IMR-90 (cell line): ENCODE measurements around the gene KYAT1. TPM values are rescaled to one million over a fixed set of nuclear protein-coding genes. Genes with fewer than 3 reads are reported as not detected.
A peak's percentile ranks its signal among the peaks of the same experiment; 100 is the strongest.

Experiments used
- ATAC-seq: fragments of 200-7000 bp; cut with Tn5 transposase; 2 replicates; pipeline ENCODE4 v1.9.1; 2020; ENCODE audit warnings: low read depth, mild to moderate bottlenecking, moderate library complexity
- BruUV-seq: library from RNA; stranded (reverse); fragments of 400-500 nt; replicated peaks from 2 replicates; lab custom pipeline; 2021; lab: Mats Ljungman, UMichigan
- CTCF ChIA-PET: fragments of 300-600 bp; formaldehyde crosslinking; extraction: SDS; loops from one replicate; lab custom pipeline; 2021; ENCODE audit warnings: antibody characterized with exemption; lab: Yijun Ruan, JAX
- POLR2A ChIA-PET: fragments of 300-600 bp; sonication (Branson Sonifier 250); formaldehyde crosslinking; loops from one replicate; lab custom pipeline; 2022; ENCODE audit warnings: antibody characterized with exemption; ENCODE audit not compliant: unreplicated experiment; lab: Charles Lee
- DNase-seq: peaks from one replicate; pipeline ENCODE4 v3.0.0; 2013
- H2AFZ ChIP-seq: replicated peaks from 2 replicates; pipeline ENCODE3; 2013; ENCODE audit warnings: low read length, mild to moderate bottlenecking; ENCODE audit not compliant: poor library complexity
- H2AK5ac ChIP-seq: 2 replicates; pipeline ENCODE4 v1.6.1; 2013; ENCODE audit warnings: low read depth, low read length, inconsistent platforms
- H2AK9ac ChIP-seq: replicated peaks from 2 replicates; pipeline ENCODE3; 2013; ENCODE audit warnings: mild to moderate bottlenecking, low read depth, low read length, moderate library complexity; ENCODE audit not compliant: poor library complexity
- H2BK120ac ChIP-seq: 2 replicates; pipeline ENCODE4 v1.6.1; 2013; ENCODE audit warnings: low read depth, low read length, inconsistent platforms
- H2BK15ac ChIP-seq: 3 replicates; pipeline ENCODE4 v1.6.1; 2013; ENCODE audit warnings: low read depth, low read length, inconsistent platforms
- H2BK20ac ChIP-seq: 2 replicates; pipeline ENCODE4 v1.6.1; 2013; ENCODE audit warnings: low read depth, mild to moderate bottlenecking, inconsistent platforms, low read length, moderate library complexity
- H2BK5ac ChIP-seq: 2 replicates; pipeline ENCODE4 v1.6.1; 2013; ENCODE audit warnings: mild to moderate bottlenecking, low read depth, low read length, inconsistent platforms; ENCODE audit not compliant: poor library complexity, severe bottlenecking
- H3K14ac ChIP-seq: replicated peaks from 2 replicates; pipeline ENCODE4 v1.6.1; 2013; ENCODE audit warnings: low read depth, low read length, inconsistent platforms
- H3K18ac ChIP-seq: 2 replicates; pipeline ENCODE4 v1.6.1; 2013; ENCODE audit warnings: low read depth, low read length, control low read depth
- H3K23ac ChIP-seq: 2 replicates; pipeline ENCODE4 v1.6.1; 2013; ENCODE audit warnings: low read depth, low read length, inconsistent platforms
- H3K27ac ChIP-seq: 2 replicates; pipeline ENCODE4 v1.5.1; 2013; ENCODE audit warnings: mild to moderate bottlenecking, control low read depth, low read length; ENCODE audit not compliant: insufficient read depth
- H3K27me3 ChIP-seq: 2 replicates; pipeline ENCODE4 v1.6.1; 2013; ENCODE audit warnings: low read length; ENCODE audit not compliant: control insufficient read depth, insufficient read depth
- H3K36me3 ChIP-seq: 2 replicates; pipeline ENCODE4 v1.6.1; 2013; ENCODE audit warnings: low read length, mixed read lengths; ENCODE audit not compliant: control insufficient read depth, insufficient read depth
- H3K4ac ChIP-seq: 2 replicates; pipeline ENCODE4 v1.6.1; 2013; ENCODE audit warnings: low read depth, low read length, inconsistent platforms
- H3K4me1 ChIP-seq: 2 replicates; pipeline ENCODE4 v1.6.1; 2013; ENCODE audit warnings: low read length, mixed read lengths; ENCODE audit not compliant: control insufficient read depth, insufficient read depth
- H3K4me2 ChIP-seq: 2 replicates; pipeline ENCODE4 v1.6.1; 2013; ENCODE audit warnings: low read depth, mild to moderate bottlenecking, control low read depth, low read length, moderate library complexity
- H3K4me3 ChIP-seq: 2 replicates; pipeline ENCODE4 v1.5.1; 2013; ENCODE audit warnings: low read depth, mild to moderate bottlenecking, control low read depth, low read length, moderate library complexity; ENCODE audit not compliant: insufficient read depth
- H3K56ac ChIP-seq: 2 replicates; pipeline ENCODE4 v1.6.1; 2013; ENCODE audit warnings: low read length, inconsistent platforms; ENCODE audit not compliant: insufficient read depth; ENCODE audit errors: extremely low read depth
- H3K79me1 ChIP-seq, 2 experiments: 2 replicates each; pipeline ENCODE4 v1.6.1; 2013; ENCODE audit warnings: low read length in 2 of 2, inconsistent platforms in 1 of 2, low read depth in 1 of 2
- H3K9ac ChIP-seq: 2 replicates; pipeline ENCODE4 v1.6.1; 2013; ENCODE audit warnings: low read depth, low read length, control low read depth
- H3K9me1 ChIP-seq: 2 replicates; pipeline ENCODE4 v1.6.1; 2013; ENCODE audit warnings: low read length, inconsistent platforms; ENCODE audit not compliant: insufficient read depth
- H3K9me3 ChIP-seq: 2 replicates; pipeline ENCODE4 v1.6.1; 2013; ENCODE audit warnings: low read length; ENCODE audit not compliant: control insufficient read depth, insufficient read depth
- H4K20me1 ChIP-seq: 2 replicates; pipeline ENCODE4 v1.6.1; 2013; ENCODE audit warnings: low read length, inconsistent platforms; ENCODE audit not compliant: insufficient read depth
- H4K5ac ChIP-seq: 2 replicates; pipeline ENCODE4 v1.6.1; 2013; ENCODE audit warnings: mild to moderate bottlenecking, low read depth, low read length, control low read depth
- H4K8ac ChIP-seq, 2 experiments: 2 replicates each; pipeline ENCODE4 v1.6.1; 2013; ENCODE audit warnings: low read depth in 2 of 2, low read length in 2 of 2, control low read depth in 1 of 2, inconsistent platforms in 1 of 2
- H4K91ac ChIP-seq: 2 replicates; pipeline ENCODE4 v1.6.1; 2013; ENCODE audit warnings: low read depth, low read length, inconsistent platforms; ENCODE audit not compliant: insufficient read depth
- BHLHE40 ChIP-seq: fragments of 150-350 bp; IDR thresholded peaks from 2 replicates; pipeline ENCODE4 v1.6.1; 2016; ENCODE audit warnings: mild to moderate bottlenecking, low read depth, low read length
- CEBPB ChIP-seq: IDR thresholded peaks from 2 replicates; pipeline ENCODE4 v1.6.1; 2012; ENCODE audit warnings: low read depth, low read length, improper control_type of control experiment
- CHD1 ChIP-seq: IDR thresholded peaks from 2 replicates; pipeline ENCODE4 v1.6.1; 2012; ENCODE audit warnings: low read depth, low read length, improper control_type of control experiment
- FOS ChIP-seq: fragments of 150-350 bp; IDR thresholded peaks from 2 replicates; pipeline ENCODE4 v1.6.1; 2016; ENCODE audit warnings: low read depth, low read length
- MAZ ChIP-seq: IDR thresholded peaks from 2 replicates; pipeline ENCODE4 v1.6.1; 2012; ENCODE audit warnings: low read depth, mild to moderate bottlenecking, low read length, improper control_type of control experiment, moderate library complexity, borderline replicate concordance
- MXI1 ChIP-seq: IDR thresholded peaks from 2 replicates; pipeline ENCODE4 v1.6.1; 2012; ENCODE audit warnings: low read depth, mild to moderate bottlenecking, low read length, moderate library complexity, borderline replicate concordance
- POLR2A ChIP-seq: IDR thresholded peaks from 2 replicates; pipeline ENCODE4 v1.6.1; 2012; ENCODE audit warnings: mild to moderate bottlenecking, low read depth, low read length
- RAD21 ChIP-seq: IDR thresholded peaks from 2 replicates; pipeline ENCODE4 v1.6.1; 2012; ENCODE audit warnings: low read length, improper control_type of control experiment
- RCOR1 ChIP-seq: IDR thresholded peaks from 2 replicates; pipeline ENCODE4 v1.6.1; 2012; ENCODE audit warnings: mild to moderate bottlenecking, low read length, improper control_type of control experiment; ENCODE audit not compliant: insufficient replicate concordance
- RFX5 ChIP-seq: IDR thresholded peaks from 2 replicates; pipeline ENCODE4 v1.8.0; 2012; ENCODE audit warnings: low read depth, mild to moderate bottlenecking, low read length, moderate library complexity
- WGBS, 2 experiments: methylation state at CpG; one replicate each; pipeline versions ENCODE4 v1.1.5 to v1.1.7; 2013; ENCODE audit warnings: missing lambda C conversion rate in 2 of 2; ENCODE audit not compliant: insufficient read length in 1 of 2; ENCODE audit errors: extremely low coverage in 2 of 2; 5-methylcytosine and 5-hydroxymethylcytosine counted together
- dilution Hi-C: fragments of 300-500 bp; cut with HindIII; formaldehyde crosslinking; loops from one replicate; pipeline ENCODE4 v1.14.3; 2018; ENCODE audit warnings: low sequenced_read_pairs; ENCODE audit not compliant: unreplicated experiment
- in situ Hi-C: fragments of 300-500 bp; cut with MboI; formaldehyde crosslinking; loops from 3 replicates; pipeline ENCODE4 v1.14.3; 2019; ENCODE audit warnings: low sequenced_read_pairs, inconsistent platforms, mixed read lengths
- intact Hi-C: fragments of 100-400 bp; cut with micrococcal nuclease; formaldehyde crosslinking; loops from 2 replicates; pipeline ENCODE4 v1.10.0; 2022
- polyA plus RNA-seq, 3 experiments: library from polyadenylated mRNA; depleted of rRNA; stranded (reverse); fragments of >200 nt; gene quantifications; 2 replicates each; pipeline ENCODE4 v1.2.3, GENCODE V29; 2012; ENCODE audit warnings: low replicate concordance in 1 of 3
- total RNA-seq: library from RNA; depleted of rRNA; stranded (reverse); fragments of >200 nt; gene quantifications from 2 replicates; pipeline ENCODE4 v1.2.3, GENCODE V29; 2012
- TF ChIP-seq, protein P1 (sequence below): fragments of 150-350 bp; IDR thresholded peaks from 2 replicates; pipeline ENCODE4 v1.6.1; 2016; ENCODE audit warnings: low read depth, mild to moderate bottlenecking, low read length, moderate library complexity, borderline replicate concordance
- TF ChIP-seq, protein P2 (sequence below): fragments of 150-350 bp; IDR thresholded peaks from 2 replicates; pipeline ENCODE4 v1.6.1; 2017; ENCODE audit warnings: mild to moderate bottlenecking, antibody characterized with exemption, low read length, low read depth
- TF ChIP-seq, protein P3 (sequence below): conservative IDR thresholded peaks from 2 replicates; pipeline ENCODE4 v1.5.1; 2012; ENCODE audit warnings: mild to moderate bottlenecking, low read depth, low read length, improper control_type of control experiment

KYAT1 gene
- total and polyA plus RNA-seq, 2 of the 4 experiments (the other 2 are of a cell fraction): 6.8 to 9.5 TPM

DNA sequence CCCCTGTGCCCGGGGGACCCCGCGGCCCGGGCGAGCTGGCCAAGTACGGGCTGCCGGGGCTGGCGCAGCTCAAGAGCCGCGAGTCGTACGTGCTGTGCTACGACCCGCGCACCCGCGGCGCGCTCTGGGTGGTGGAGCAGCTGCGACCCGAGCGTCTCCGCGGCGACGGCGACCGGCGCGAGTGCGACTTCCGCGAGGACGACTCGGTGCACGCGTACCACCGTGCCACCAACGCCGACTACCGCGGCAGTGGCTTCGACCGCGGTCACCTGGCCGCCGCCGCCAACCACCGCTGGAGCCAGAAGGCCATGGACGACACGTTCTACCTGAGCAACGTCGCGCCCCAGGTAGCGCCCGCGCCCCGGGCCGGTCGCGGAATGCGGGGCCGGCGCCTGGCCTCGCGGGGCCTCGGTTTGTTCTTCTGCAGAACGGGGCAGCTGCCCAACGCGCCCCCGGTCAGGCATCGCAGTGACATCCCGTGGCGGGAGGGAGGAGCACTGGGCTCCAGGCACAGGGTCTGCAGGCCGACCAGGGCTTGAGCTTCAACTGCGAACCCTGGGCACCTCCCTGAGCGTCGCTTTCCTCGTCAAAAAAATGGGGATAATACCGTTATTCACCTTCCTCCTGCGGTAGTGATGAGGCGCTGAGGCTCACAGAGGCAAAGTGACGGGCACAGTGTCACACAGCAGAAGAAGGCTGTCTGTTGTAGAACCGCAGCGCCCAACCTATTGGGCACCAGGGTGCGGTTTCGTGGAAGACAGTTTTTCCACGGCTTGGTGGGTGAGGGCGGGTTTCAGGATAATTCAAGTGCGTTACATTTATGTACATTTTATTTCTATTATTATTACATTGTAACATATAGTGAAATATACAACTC lies 62.7 kb downstream of the KYAT1 start:
- Histone ChIP-seq H3K4ac (0 out of 2 replicates have a peak overlapping the region, but pooled peaks have one; percentile 47), H3K56ac (no peak overlapping the region), H3K4me3 (peak overlapping the region; percentile 59), H3K4me2 (peak overlapping the region; percentile 93), H3K9me3 (no peaks in the 10 kb centered on the region), H2BK120ac (no peak overlapping the region), H4K20me1 (peaks cover 14% of the 10 kb centered on the region), H2BK20ac (no peak overlapping the region), H2BK5ac (no peak overlapping the region), H3K14ac (0 out of 2 replicates have a peak overlapping the region, but pooled peaks have one; percentile 59), H2AK9ac (peak overlapping the region; percentile 80), H3K4me1 (peaks cover 4% of the 10 kb centered on the region; the same call in 1 of the 2 replicates), H3K79me1 (peaks cover 0 to 15% of the 10 kb centered on the region in 2 experiments; a peak in 3 of 4 replicates), H3K9me1 (peaks cover 9% of the 10 kb centered on the region; the same call in 1 of the 2 replicates), H3K27me3 (no peaks in the 10 kb centered on the region), H3K9ac (peak overlapping the region; percentile 46), H2AFZ (peak overlapping the region; percentile 94), H4K91ac (no peak overlapping the region), H4K5ac (no peak overlapping the region), H2BK15ac (no peak overlapping the region), H2AK5ac (peak overlapping the region; percentile 83), H3K36me3 (peaks cover 20% of the 10 kb centered on the region), H3K18ac (no peak overlapping the region), H3K23ac (peak overlapping the region; percentile 70), H4K8ac (peak overlapping the region in 1 of 2 experiments; percentile 46; a peak in 1 of 4 replicates), H3K27ac (peak overlapping the region; percentile 8; the same call in 1 of the 2 replicates)
- ChIA-PET CTCF (interaction anchor here (1.1 to 2.1 kb wide), 9 partner anchors 8 to 169 kb away, joined by 3 to 11 read pairs (median 5); partner anchors contain the start of gene SPOUT1), POLR2A (no interaction called here)
- DNase-seq (no peak), ATAC-seq (peak; percentile 43)
- no TSS peak for BruUV-seq
- intact Hi-C loops (no loop called here), in situ Hi-C loops (no loop called here), dilution Hi-C loops (no loop called here)
- WGBS, 2 experiments: 5% methylated on average over 67 of the region's 90 CpGs; no CpG with 5 or more reads in 1 of the 2 experiments
- no peak for TF ChIP-seq CEBPB
- TF ChIP-seq, protein P1, sequence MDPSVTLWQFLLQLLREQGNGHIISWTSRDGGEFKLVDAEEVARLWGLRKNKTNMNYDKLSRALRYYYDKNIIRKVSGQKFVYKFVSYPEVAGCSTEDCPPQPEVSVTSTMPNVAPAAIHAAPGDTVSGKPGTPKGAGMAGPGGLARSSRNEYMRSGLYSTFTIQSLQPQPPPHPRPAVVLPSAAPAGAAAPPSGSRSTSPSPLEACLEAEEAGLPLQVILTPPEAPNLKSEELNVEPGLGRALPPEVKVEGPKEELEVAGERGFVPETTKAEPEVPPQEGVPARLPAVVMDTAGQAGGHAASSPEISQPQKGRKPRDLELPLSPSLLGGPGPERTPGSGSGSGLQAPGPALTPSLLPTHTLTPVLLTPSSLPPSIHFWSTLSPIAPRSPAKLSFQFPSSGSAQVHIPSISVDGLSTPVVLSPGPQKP: no peak
- TF ChIP-seq RCOR1: no peak
- no peak for TF ChIP-seq FOS
- no peak for TF ChIP-seq BHLHE40
- TF ChIP-seq RFX5: no peak
- TF ChIP-seq, protein P2, sequence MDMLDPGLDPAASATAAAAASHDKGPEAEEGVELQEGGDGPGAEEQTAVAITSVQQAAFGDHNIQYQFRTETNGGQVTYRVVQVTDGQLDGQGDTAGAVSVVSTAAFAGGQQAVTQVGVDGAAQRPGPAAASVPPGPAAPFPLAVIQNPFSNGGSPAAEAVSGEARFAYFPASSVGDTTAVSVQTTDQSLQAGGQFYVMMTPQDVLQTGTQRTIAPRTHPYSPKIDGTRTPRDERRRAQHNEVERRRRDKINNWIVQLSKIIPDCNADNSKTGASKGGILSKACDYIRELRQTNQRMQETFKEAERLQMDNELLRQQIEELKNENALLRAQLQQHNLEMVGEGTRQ: no peak
- TF ChIP-seq, protein P3, sequence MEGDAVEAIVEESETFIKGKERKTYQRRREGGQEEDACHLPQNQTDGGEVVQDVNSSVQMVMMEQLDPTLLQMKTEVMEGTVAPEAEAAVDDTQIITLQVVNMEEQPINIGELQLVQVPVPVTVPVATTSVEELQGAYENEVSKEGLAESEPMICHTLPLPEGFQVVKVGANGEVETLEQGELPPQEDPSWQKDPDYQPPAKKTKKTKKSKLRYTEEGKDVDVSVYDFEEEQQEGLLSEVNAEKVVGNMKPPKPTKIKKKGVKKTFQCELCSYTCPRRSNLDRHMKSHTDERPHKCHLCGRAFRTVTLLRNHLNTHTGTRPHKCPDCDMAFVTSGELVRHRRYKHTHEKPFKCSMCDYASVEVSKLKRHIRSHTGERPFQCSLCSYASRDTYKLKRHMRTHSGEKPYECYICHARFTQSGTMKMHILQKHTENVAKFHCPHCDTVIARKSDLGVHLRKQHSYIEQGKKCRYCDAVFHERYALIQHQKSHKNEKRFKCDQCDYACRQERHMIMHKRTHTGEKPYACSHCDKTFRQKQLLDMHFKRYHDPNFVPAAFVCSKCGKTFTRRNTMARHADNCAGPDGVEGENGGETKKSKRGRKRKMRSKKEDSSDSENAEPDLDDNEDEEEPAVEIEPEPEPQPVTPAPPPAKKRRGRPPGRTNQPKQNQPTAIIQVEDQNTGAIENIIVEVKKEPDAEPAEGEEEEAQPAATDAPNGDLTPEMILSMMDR: no peak
- no peak for TF ChIP-seq MAZ
- TF ChIP-seq RAD21: no peak
- no peak for TF ChIP-seq POLR2A
- no peak for TF ChIP-seq CHD1
- no peak for TF ChIP-seq MXI1
